Bone marrow (tissue), 2 donors: ENCODE measurements around the gene NSMF.
A peak's percentile ranks its signal among the peaks of the same experiment; 100 is the strongest.

Source experiments
- DNase-seq, 2 donors: peaks; one replicate each; lab custom pipeline; 2025; lab: John Stamatoyannopoulos, UW

NSMF gene

DNA sequence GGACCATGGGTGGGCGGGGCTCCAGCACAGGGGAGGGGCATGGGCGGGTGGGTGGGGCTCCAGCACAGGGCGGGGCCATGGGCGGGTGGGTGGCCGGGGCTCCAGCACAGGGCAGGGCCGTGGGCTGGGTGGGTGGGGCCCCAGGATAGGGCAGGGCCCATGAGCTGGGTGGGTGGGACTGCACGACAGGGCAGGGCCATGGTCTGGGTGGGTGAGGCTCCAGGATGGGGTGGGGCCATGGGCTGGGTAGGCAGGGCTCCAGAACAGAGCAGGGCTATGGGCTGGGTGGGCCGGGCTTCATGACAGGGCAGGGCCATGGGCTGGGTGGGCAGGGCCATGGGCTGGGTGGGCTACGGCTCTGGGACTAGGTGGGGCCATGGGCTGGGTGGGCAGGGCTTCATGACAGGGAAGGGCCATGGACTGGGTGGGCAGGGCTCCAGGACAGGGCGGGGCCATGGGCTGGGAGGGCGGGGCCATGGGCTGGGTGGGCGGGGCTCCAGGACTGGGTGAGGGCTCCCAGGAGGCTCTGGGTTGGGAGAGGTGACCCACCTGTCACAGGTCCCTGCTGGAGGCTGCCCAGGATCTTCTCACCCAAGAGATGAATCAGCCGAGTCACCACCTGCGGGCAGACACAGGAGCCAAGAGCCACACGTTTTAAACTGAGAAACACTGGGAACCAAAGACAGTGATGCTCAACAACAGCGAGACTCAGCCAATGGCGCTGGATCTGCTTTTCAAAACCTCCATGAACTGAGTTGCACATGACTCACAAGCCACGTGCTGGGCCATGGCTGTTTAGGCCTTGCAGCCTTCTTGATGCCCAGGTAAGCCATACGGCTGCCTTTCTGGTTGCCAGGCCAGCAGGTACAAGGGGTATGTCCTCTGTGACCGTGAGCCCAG lies 33.6 kb upstream of the NSMF start:
- DNase-seq, result no peak

- no peak for DNase-seq
These were observed 32.8 kb upstream of the NSMF start for GRCh38 chr9:137491735-137492432.

- no peak for DNase-seq
These were observed 31.5 kb upstream of the NSMF start for GRCh38 chr9:137490532-137491186.

DNA sequence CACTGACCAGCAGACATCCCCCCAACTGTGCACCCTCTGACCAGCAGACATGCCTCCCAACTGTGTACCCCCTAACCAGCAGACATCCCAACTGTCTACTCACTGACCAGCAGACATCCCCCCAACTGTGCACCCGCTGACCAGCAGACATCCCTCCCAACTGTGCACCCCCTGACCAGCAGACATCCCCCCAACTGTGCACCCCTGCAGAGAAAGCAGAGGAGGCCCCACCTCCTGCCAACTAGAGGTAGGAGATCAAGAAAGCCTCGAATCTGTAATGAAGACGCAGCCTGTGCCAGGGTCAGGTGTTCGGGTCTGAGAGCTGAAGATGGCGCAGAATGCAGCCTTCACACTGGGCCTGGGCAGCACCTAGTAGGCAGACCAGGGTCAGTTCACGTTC lies 29.8 kb upstream of the NSMF start:
- DNase-seq, result no peak

- no peak for DNase-seq
These were observed 29.2 kb upstream of the NSMF start for GRCh38 chr9:137488327-137488653.

- no peak for DNase-seq
These were observed 28.6 kb upstream of the NSMF start for GRCh38 chr9:137487454-137488326.

- no peak for DNase-seq
These were observed 27.7 kb upstream of the NSMF start for GRCh38 chr9:137486545-137487453.

DNA sequence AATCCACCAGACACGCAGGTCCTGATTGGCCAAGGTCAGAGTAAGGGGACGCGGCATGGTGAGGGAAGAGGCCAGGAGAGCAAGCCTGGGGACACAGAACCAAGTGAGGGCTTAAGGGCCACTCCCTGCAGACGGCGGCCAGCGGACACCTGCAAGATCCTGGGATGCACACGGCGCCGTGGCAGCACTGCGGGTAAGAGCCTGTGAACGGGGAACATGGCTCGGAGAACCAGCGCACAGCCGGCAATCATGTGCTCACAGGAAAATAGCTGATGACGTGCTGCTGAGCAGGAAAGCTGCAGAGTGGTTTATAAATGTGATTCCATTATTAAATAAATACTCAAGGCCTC lies 27.0 kb upstream of the NSMF start:
- DNase-seq, result no peak

DNA sequence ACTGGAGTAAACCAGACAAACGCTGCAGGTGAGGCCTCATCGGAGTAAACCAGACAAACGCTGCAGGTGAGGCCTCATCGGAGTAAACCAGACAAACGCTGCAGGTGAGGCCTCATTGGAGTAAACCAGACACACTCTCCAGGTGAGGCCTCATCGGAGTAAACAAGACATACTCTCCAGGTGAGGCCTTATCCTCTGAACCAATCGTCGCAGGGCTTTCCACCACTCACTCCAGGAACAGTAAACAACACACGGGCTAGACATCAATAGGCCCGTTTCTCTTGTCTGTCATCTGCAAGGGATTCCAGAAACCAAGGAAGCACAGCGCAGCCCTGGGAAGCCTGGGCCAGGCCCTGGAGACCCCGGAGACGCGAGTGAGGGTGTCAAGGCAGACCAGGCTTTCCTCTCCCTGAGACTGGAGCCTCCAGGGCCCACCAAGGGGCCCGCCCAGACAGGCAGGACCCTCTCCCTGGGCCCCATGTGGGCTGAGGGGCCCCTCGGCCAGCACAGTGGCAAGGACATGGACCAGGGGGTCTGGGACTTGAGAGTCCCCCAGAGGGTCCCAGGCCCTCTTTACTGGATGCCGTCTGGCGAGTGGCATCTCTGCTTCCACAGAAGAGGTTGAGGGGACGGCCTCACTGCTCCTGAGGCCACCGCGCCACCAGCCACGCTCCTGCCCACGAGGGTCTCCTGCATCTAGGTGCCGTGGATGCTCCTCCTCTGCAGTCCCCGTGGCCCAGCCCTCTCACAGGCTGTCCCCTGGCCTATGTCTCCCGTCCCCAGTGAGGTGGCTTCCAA lies 26.4 kb upstream of the NSMF start:
- DNase-seq, result no peak

DNA sequence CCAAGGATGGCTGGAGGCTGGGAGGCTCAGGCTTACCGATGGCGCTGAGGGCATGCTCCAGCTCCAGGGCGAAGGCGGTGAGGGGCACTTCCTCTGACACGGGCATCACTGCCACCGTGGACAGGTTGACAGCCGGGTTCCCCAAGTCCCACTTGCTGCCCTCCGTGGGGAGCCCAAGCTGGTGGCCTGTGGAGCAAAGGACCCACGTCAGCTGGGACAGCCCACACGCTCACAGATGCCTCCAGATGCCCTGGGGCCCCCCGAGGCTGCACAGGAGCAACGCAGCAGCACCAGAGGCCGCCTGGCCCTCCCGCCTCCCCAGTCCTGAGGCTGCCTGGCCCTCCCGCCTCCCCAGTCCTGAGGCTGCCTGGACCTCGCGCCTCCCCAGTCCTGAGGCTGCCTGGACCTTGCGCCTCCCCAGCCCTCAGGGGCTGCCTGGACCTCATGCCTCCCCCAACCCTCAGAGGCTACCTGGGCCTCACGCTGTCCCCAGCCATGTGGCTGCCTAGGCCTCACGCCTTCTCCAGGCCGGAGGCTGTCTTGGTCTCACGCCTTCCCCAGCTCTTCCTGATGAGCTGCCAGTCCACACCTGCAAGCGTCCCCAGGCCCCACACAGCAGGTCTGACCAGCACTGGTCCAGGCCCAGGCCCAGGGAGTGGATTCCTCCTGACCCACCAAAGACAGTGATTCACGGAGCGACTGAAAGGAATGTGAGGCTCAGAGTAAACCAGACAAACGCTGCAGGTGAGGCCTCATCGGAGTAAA lies 25.6 kb upstream of the NSMF start:
- no peak for DNase-seq

DNA sequence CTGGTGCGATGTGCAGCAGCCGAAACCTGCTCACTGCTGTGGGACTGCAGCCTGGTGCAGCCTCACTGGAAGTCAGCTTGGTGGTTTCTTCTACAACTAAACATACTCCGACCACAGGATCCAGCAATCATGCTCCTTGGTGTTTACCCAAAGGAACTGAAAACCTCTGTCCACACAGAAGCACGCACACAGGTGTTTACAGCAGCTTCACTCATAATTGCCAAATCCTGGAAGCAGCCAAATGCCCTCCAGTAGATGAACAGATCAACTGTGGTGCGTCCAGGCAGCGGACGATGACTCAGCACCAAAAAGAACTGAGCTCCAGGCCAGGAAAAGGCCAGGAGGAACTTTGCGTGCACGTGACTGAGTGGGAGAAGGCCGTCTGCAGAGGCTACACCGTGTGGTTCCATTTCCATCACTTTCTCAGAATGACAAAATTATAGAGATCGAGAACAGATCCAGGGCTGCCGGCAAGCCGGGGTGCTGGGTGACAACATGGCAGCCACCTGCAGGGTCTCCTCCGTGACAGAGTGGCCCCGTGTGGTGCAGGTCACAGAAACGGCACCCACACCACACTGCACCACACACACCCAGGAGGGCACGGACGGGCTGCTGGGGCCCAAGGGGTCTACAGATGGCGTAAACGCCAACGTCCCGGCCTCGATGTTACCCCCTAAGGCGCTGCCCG lies 23.1 kb upstream of the NSMF start:
- DNase-seq, result peak in 1 of 2 donors; percentile 9

- DNase-seq, result no peak
These were observed 21.9 kb upstream of the NSMF start for GRCh38 chr9:137480686-137481683.

GRCh38 chr9:137479892-137480685 lies 21.0 kb upstream of the NSMF start:
- no peak for DNase-seq

DNA sequence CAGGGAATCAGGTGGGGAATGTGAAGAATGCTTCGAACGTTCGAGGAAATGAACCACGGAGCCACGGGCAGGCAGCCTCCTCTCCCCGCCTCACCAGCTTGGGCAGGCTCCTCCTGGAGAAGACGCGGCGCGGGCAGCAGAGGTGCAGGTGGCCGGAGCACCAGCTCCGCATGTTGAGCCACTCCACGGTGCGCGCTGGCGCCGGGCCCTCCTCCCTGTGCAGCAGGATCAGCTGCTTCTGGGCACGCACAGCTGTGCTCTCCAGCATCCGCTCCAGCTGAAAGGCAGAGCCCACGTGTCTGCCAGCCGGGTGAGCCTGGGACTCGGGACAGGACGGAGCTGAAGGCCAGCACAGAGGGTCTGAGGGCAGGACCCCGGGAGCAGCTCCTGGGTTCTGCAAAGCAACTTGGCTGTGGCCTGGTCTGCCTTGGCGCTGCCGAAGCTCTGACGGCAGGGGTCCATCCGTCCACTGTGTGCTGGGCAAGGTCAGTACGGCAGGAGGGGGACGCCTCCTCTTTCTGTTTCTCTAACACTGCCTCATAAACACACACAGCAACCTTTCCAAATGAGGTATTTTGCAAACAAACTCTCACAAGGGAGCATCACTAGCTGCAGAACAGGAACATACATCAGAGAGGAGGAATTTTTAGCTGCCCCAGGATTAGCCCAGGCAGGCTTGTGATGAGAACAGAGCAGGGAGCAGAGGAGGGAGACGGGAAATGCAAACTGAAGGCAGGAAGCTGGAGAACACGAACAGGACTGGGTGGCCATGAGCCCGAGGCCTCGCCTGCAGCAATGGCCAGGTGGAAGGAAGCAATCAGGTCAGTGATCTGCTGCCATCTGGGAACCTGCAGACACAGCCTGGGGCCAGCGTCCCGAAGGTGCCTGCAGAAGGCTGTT lies 20.1 kb upstream of the NSMF start:
- DNase-seq, result no peak

- DNase-seq, result no peak
These were observed 19.5 kb upstream of the NSMF start for GRCh38 chr9:137478613-137478961.
